Sigmoid colon (tissue), 3 donors: ENCODE results near the gene PIP5K1C.

Experiments used
- CTCF ChIP-seq, 4 experiments: fragments of 450-650 bp in 3 of 4; fragments of 200-600 bp in 1 of 4; IDR thresholded peaks; one replicate each; pipeline ENCODE4 v1.5.1; 2016 to 2019; ENCODE audit warnings: antibody characterized with exemption in 4 of 4, mild to moderate bottlenecking in 3 of 4, moderate library complexity in 2 of 4
- POLR2A ChIP-seq, 2 donors: fragments of 450-650 bp; IDR thresholded peaks; one replicate each; pipeline ENCODE4 v1.6.1; 2016; ENCODE audit warnings: antibody characterized with exemption in 2 of 2, mild to moderate bottlenecking in 2 of 2, moderate library complexity in 2 of 2

GRCh38 chr19:3591876-3592613 is 108.2 kb downstream of the PIP5K1C start:
- TF ChIP-seq CTCF (IDR thresholded peaks at IDR 0.05) = no peak
- TF ChIP-seq POLR2A (IDR thresholded peaks at IDR 0.05) = no peak
